GM12801 (cell line): ENCODE measurements around the gene TEKT3.

Experiments
- CTCF ChIP-seq: IDR thresholded peaks from one replicate; pipeline ENCODE4 v1.5.1; 2011; ENCODE audit warnings: control low read depth; ENCODE audit not compliant: insufficient read length; ENCODE audit errors: extremely low read depth

Gene TEKT3

GRCh38 chr17:15366026-15366425, 24.6 kb upstream of the TEKT3 start:
- no peak for TF ChIP-seq CTCF

- no peak for TF ChIP-seq CTCF
Observed at GRCh38 chr17:15364615-15365014, 23.2 kb upstream of the TEKT3 start.

- no peak for TF ChIP-seq CTCF
Observed at GRCh38 chr17:15363702-15364101, 22.3 kb upstream of the TEKT3 start.

GRCh38 chr17:15361592-15361991, 20.2 kb upstream of the TEKT3 start:
- TF ChIP-seq CTCF: no peak

GRCh38 chr17:15361151-15361550, 19.8 kb upstream of the TEKT3 start:
- TF ChIP-seq CTCF: no peak

- TF ChIP-seq CTCF: no peak
Observed at GRCh38 chr17:15354256-15354655, 12.9 kb upstream of the TEKT3 start.

GRCh38 chr17:15351925-15352324, 10.5 kb upstream of the TEKT3 start:
- TF ChIP-seq CTCF: no peak

- TF ChIP-seq CTCF: no peak
Observed at GRCh38 chr17:15351478-15351840, 10.1 kb upstream of the TEKT3 start.
